Fibroblast of skin of right quadriceps (primary cell): Measurements from ENCODE around the gene DUSP7.

Experiments used
- DNase-seq: peaks from one replicate; pipeline ENCODE4 v3.0.0-alpha.2; 2013

The DUSP7 gene

GRCh38 chr3:52024765-52025452 is 31.5 kb downstream of the DUSP7 start:
- DNase-seq = no peak

GRCh38 chr3:52023860-52024764 is 32.3 kb downstream of the DUSP7 start:
- DNase-seq = no peak

GRCh38 chr3:52023101-52023770 is 33.1 kb downstream of the DUSP7 start:
- no peak for DNase-seq

GRCh38 chr3:52022323-52023100 is 33.9 kb downstream of the DUSP7 start:
- peak; percentile 41 for DNase-seq

- peak; percentile 25 for DNase-seq
Measured at GRCh38 chr3:52021489-52022268, 34.7 kb downstream of the DUSP7 start.

- DNase-seq = no peak
Measured at GRCh38 chr3:52020796-52021195, 35.6 kb downstream of the DUSP7 start.

GRCh38 chr3:52019352-52020080 is 36.9 kb downstream of the DUSP7 start:
- DNase-seq = no peak

- no peak for DNase-seq
Measured at GRCh38 chr3:52018319-52019000, 37.9 kb downstream of the DUSP7 start.

- no peak for DNase-seq
Measured at GRCh38 chr3:52017586-52017985, 38.8 kb downstream of the DUSP7 start.

- no peak for DNase-seq
Measured at GRCh38 chr3:52015438-52016228, 40.7 kb downstream of the DUSP7 start.

- DNase-seq = no peak
Measured at GRCh38 chr3:52014613-52015012, 41.8 kb downstream of the DUSP7 start.

GRCh38 chr3:52013802-52014598 is 42.4 kb downstream of the DUSP7 start:
- no peak for DNase-seq

GRCh38 chr3:52012699-52013098 is 43.7 kb downstream of the DUSP7 start:
- no peak for DNase-seq

- no peak for DNase-seq
Measured at GRCh38 chr3:52010431-52010830, 45.9 kb downstream of the DUSP7 start.

GRCh38 chr3:52007291-52007690 is 49.1 kb downstream of the DUSP7 start:
- DNase-seq = no peak

- no peak for DNase-seq
Measured at GRCh38 chr3:52006820-52007133, 49.6 kb downstream of the DUSP7 start.

GRCh38 chr3:52006017-52006819 is 50.2 kb downstream of the DUSP7 start:
- no peak for DNase-seq

- peak; percentile 79 for DNase-seq
Measured at GRCh38 chr3:52005571-52005986, 50.8 kb downstream of the DUSP7 start.
